Kidney (tissue), 14 donors: ENCODE data around the gene KRT72. TPM values are rescaled to one million over a fixed set of nuclear protein-coding genes. Genes with fewer than 3 reads are reported as not detected.

Experiments
- DNase-seq, 5 donors: peaks; one replicate each; pipeline ENCODE4 v3.0.0-alpha.2; 2013 to 2020
- FAIRE-seq: peaks from 2 replicates; lab custom pipeline; 2012; peaks lifted over from hg19 to GRCh38; lab: Jason Lieb, UNC
- H3K27ac ChIP-seq, 2 donors: one replicate each; pipeline ENCODE4 v1.7.0; 2013; ENCODE audit warnings: low read depth in 2 of 2, low read length in 2 of 2, inconsistent platforms in 1 of 2
- H3K27me3 ChIP-seq: one replicate; pipeline ENCODE4 v1.7.1; 2013; ENCODE audit warnings: low read length, inconsistent platforms; ENCODE audit not compliant: control insufficient read depth, insufficient read depth
- H3K36me3 ChIP-seq, 3 donors: one replicate each; pipeline versions ENCODE4 v1.7.0 to v1.7.1; 2013; ENCODE audit warnings: low read length in 3 of 3, control low read depth in 1 of 3, inconsistent platforms in 1 of 3; ENCODE audit not compliant: insufficient read depth in 3 of 3, control insufficient read depth in 2 of 3
- H3K4me1 ChIP-seq, 3 donors: one replicate each; pipeline versions ENCODE4 v1.7.0 to v1.7.1; 2013; ENCODE audit warnings: low read length in 3 of 3, inconsistent platforms in 1 of 3, low read depth in 1 of 3; ENCODE audit not compliant: control insufficient read depth in 2 of 3, insufficient read depth in 2 of 3
- H3K4me3 ChIP-seq, 3 donors: one replicate each; pipeline versions ENCODE4 v1.7.0 to v1.8.1; 2013; ENCODE audit warnings: low read length in 3 of 3, control low read depth in 1 of 3, inconsistent platforms in 1 of 3
- H3K9ac ChIP-seq, 3 donors: one replicate each; pipeline versions ENCODE4 v1.7.0 to v1.7.1; 2013; ENCODE audit warnings: low read length in 3 of 3, control low read depth in 1 of 3, inconsistent platforms in 1 of 3
- H3K9me3 ChIP-seq, 3 donors: one replicate each; pipeline versions ENCODE4 v1.7.0 to v1.7.1; 2013; ENCODE audit warnings: low read length in 3 of 3, control low read depth in 1 of 3, inconsistent platforms in 1 of 3; ENCODE audit not compliant: control insufficient read depth in 2 of 3, insufficient read depth in 1 of 3
- CTCF ChIP-seq: IDR thresholded peaks from 3 replicates; pipeline ENCODE4 v1.5.1; 2012; ENCODE audit warnings: mild to moderate bottlenecking, moderate library complexity, borderline replicate concordance; ENCODE audit not compliant: insufficient read depth; ENCODE audit errors: extremely low read depth
- intact Hi-C: fragments of 100-400 bp; cut with DNase I; formaldehyde crosslinking; loops from one replicate; pipeline ENCODE4 v1.11.1; 2022
- polyA plus RNA-seq: library from polyadenylated mRNA; stranded (reverse); fragments of 350-450 nt; fragmentation: Illumina TruSeq; extraction: RNeasy Lipid Tissue Mini Kit (QIAGEN cat#74804); gene quantifications from one replicate; pipeline ENCODE4 v1.2.3, GENCODE V29; 2014; ENCODE audit warnings: low read depth, low replicate concordance; ENCODE audit not compliant: insufficient read depth
- total RNA-seq: library from RNA; stranded (reverse); fragmentation: NEBNext Ultra II Directional; extraction: Animal tissue kit (Norgen Biotek cat#: 25700); gene quantifications from one replicate; pipeline ENCODE4 v1.2.1, GENCODE V29; 2021
- donor health status: control.
- donor health status: control.
- donor health status: control.
- donor health status: control.
- donor health status: control.
- donor health status: DM: yes; HTN: yes; CAD: no.
- donor health status: Normal renal cell carcinoma (clear cell type).

Gene KRT72
- total and polyA plus RNA-seq, 2 donors from 2014 or later, result not detected

- no peaks in the 10 kb centered on the region for H3K27me3 ChIP-seq
- H3K36me3 ChIP-seq, result no peaks in the 10 kb centered on the region
- DNase-seq (peak in 2 of 5 donors; percentile 6 to 7), FAIRE-seq (no peak)
- no peaks in the 10 kb centered on the region for H3K9me3 ChIP-seq
- no peak for TF ChIP-seq CTCF
- no peaks in the 10 kb centered on the region for H3K4me1 ChIP-seq
- H3K9ac ChIP-seq, result no peak overlapping the region
- H3K27ac ChIP-seq, result no peak overlapping the region
- intact Hi-C loops, result no loop called here
- no peak overlapping the region for H3K4me3 ChIP-seq
Measured at GRCh38 chr12:52630008-52630500, 28.8 kb upstream of the KRT72 start.

- Histone ChIP-seq H3K4me1 (no peaks in the 10 kb centered on the region), H3K4me3 (no peak overlapping the region), H3K36me3 (no peaks in the 10 kb centered on the region), H3K27me3 (no peaks in the 10 kb centered on the region), H3K9me3 (no peaks in the 10 kb centered on the region), H3K27ac (no peak overlapping the region), H3K9ac (no peak overlapping the region)
- TF ChIP-seq CTCF, result no peak
- FAIRE-seq (no peak), DNase-seq (peak in 1 of 5 donors; percentile 2)
- intact Hi-C loops, result no loop called here
Measured at GRCh38 chr12:52629281-52630007, 28.2 kb upstream of the KRT72 start.

GRCh38 chr12:52628841-52629240, 27.6 kb upstream of the KRT72 start:
- Histone ChIP-seq H3K27ac (no peak overlapping the region), H3K9me3 (no peaks in the 10 kb centered on the region), H3K9ac (no peak overlapping the region), H3K4me1 (no peaks in the 10 kb centered on the region), H3K4me3 (no peak overlapping the region), H3K27me3 (no peaks in the 10 kb centered on the region), H3K36me3 (no peaks in the 10 kb centered on the region)
- no peak for TF ChIP-seq CTCF
- peak in 1 of 5 donors; percentile 13 for DNase-seq
- intact Hi-C loops, result no loop called here
- FAIRE-seq, result no peak
